ENCODE results near the gene STAG2. TPM values are rescaled to one million over a fixed set of nuclear protein-coding genes. Genes with fewer than 3 reads are reported as not detected.

The STAG2 gene
- total RNA-seq, 3 donors from 2014 or later, result 60.2 to 91.1 (median 69.5) TPM

DNA sequence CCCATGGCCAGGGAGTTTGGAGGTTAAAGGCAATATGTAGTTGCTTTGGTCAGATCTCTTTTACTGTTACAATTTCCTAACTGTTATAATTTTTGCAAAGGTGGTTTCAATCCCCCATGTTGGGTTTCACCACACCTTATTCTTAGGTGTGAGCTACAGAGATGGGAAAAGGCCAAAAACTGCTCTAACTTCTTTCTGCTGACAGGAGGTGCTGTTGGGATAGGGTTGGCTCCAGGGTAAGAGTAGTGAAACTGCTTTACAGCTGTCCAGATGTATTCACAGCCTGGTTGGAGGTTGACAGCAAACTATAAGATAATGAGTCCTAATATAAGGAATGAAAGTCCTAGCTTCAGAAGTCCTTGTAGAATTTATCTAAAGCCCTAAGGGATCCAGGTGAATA, 189.7 kb downstream of the STAG2 start:
- intact Hi-C loops (cut with DNase I, micrococcal nuclease), result no loop called here
- Histone ChIP-seq H3K4me3 (no peak overlapping the region), H3K9me3 (no peaks in the 10 kb centered on the region), H3K4me1 (ENCODE audit: low read depth) (no peaks in the 10 kb centered on the region), H3K36me3 (ENCODE audit: low read depth) (no peaks in the 10 kb centered on the region)
- ATAC-seq (no peak), DNase-seq (no peak)
- TF ChIP-seq, protein P1, sequence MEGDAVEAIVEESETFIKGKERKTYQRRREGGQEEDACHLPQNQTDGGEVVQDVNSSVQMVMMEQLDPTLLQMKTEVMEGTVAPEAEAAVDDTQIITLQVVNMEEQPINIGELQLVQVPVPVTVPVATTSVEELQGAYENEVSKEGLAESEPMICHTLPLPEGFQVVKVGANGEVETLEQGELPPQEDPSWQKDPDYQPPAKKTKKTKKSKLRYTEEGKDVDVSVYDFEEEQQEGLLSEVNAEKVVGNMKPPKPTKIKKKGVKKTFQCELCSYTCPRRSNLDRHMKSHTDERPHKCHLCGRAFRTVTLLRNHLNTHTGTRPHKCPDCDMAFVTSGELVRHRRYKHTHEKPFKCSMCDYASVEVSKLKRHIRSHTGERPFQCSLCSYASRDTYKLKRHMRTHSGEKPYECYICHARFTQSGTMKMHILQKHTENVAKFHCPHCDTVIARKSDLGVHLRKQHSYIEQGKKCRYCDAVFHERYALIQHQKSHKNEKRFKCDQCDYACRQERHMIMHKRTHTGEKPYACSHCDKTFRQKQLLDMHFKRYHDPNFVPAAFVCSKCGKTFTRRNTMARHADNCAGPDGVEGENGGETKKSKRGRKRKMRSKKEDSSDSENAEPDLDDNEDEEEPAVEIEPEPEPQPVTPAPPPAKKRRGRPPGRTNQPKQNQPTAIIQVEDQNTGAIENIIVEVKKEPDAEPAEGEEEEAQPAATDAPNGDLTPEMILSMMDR (IDR thresholded peaks at IDR 0.05), result no peak

Other genes starting within 250 kb of the STAG2 start
- gene THOC2, start 228.7 kb upstream of the STAG2 start, total RNA-seq, result 10 to 100 TPM; 66.5 to 82.6 (median 75.8) TPM
- gene XIAP, start 101.7 kb upstream of the STAG2 start, total RNA-seq, result 10 to 100 TPM; 72.4 to 82.2 (median 73.9) TPM

All from mucosa of descending colon (tissue), 3 donors.